H9 (cell line): ENCODE measurements around the gene ANAPC16. TPM values are rescaled to one million over a fixed set of nuclear protein-coding genes. Genes with fewer than 3 reads are reported as not detected.

Experiments used
- DNase-seq: peaks from one replicate; pipeline ENCODE4 v3.0.0-alpha.2; 2017
- H2AFZ ChIP-seq: one replicate; pipeline ENCODE4 v1.6.1; 2013; ENCODE audit warnings: mild to moderate bottlenecking, low read length, control low read depth, moderate library complexity
- H2AK5ac ChIP-seq: 2 replicates; pipeline ENCODE4 v1.6.1; 2013; ENCODE audit warnings: low read length, control low read depth, mixed read lengths; ENCODE audit not compliant: insufficient read length
- H2BK120ac ChIP-seq: one replicate; pipeline ENCODE4 v1.6.1; 2013; ENCODE audit warnings: low read depth, mild to moderate bottlenecking, low read length, control low read depth, inconsistent platforms; ENCODE audit not compliant: poor library complexity, severe bottlenecking
- H2BK12ac ChIP-seq: 2 replicates; pipeline ENCODE4 v1.6.1; 2013; ENCODE audit warnings: low read length, control low read depth, mixed read lengths, low read depth; ENCODE audit not compliant: insufficient read length
- H2BK15ac ChIP-seq: 2 replicates; pipeline ENCODE4 v1.6.1; 2013; ENCODE audit warnings: low read depth, low read length, control low read depth
- H2BK20ac ChIP-seq: one replicate; pipeline ENCODE4 v1.6.1; 2013; ENCODE audit warnings: low read depth, mild to moderate bottlenecking, low read length, control low read depth, inconsistent platforms; ENCODE audit not compliant: poor library complexity, severe bottlenecking
- H2BK5ac ChIP-seq: 2 replicates; pipeline ENCODE4 v1.6.1; 2013; ENCODE audit warnings: low read length, control low read depth, mixed read lengths; ENCODE audit not compliant: insufficient read length
- H3K14ac ChIP-seq: 2 replicates; pipeline ENCODE4 v1.6.1; 2013; ENCODE audit warnings: low read length, control low read depth; ENCODE audit not compliant: insufficient read depth
- H3K18ac ChIP-seq: 2 replicates; pipeline ENCODE4 v1.6.1; 2013; ENCODE audit warnings: low read depth, mild to moderate bottlenecking, mixed read lengths, low read length, control low read depth; ENCODE audit not compliant: insufficient read length
- H3K23ac ChIP-seq: 2 replicates; pipeline ENCODE4 v1.6.1; 2013; ENCODE audit warnings: low read length, control low read depth, mixed read lengths, low read depth; ENCODE audit not compliant: insufficient read length
- H3K23me2 ChIP-seq: 2 replicates; pipeline ENCODE4 v1.6.1; 2013; ENCODE audit warnings: low read depth, mild to moderate bottlenecking, mixed read lengths, low read length, control low read depth; ENCODE audit not compliant: insufficient read length, poor library complexity, severe bottlenecking
- H3K27ac ChIP-seq: 2 replicates; pipeline ENCODE4 v1.5.1; 2013; ENCODE audit warnings: low read length, control low read depth, mixed read lengths, low read depth; ENCODE audit not compliant: insufficient read length
- H3K27me3 ChIP-seq: 2 replicates; pipeline ENCODE4 v1.6.1; 2013; ENCODE audit warnings: low read length, control low read depth, inconsistent platforms; ENCODE audit not compliant: insufficient read depth
- H3K4ac ChIP-seq: 2 replicates; pipeline ENCODE4 v1.6.1; 2013; ENCODE audit warnings: low read depth, mild to moderate bottlenecking, control low read depth, inconsistent platforms, low read length, moderate library complexity
- H3K4me1 ChIP-seq: 2 replicates; pipeline ENCODE4 v1.6.1; 2013; ENCODE audit warnings: low read length, control low read depth, inconsistent platforms; ENCODE audit not compliant: insufficient read depth
- H3K4me2 ChIP-seq: 2 replicates; pipeline ENCODE4 v1.6.1; 2013; ENCODE audit warnings: low read length, control low read depth, mixed read lengths; ENCODE audit not compliant: insufficient read length, insufficient read depth
- H3K56ac ChIP-seq: 2 replicates; pipeline ENCODE4 v1.6.1; 2013; ENCODE audit warnings: low read depth, mild to moderate bottlenecking, mixed read lengths, low read length, control low read depth; ENCODE audit not compliant: insufficient read length
- H3K79me1 ChIP-seq: 2 replicates; pipeline ENCODE4 v1.6.1; 2013; ENCODE audit warnings: low read depth, mild to moderate bottlenecking, moderate library complexity, low read length, control low read depth, inconsistent platforms; ENCODE audit not compliant: insufficient read depth, poor library complexity, severe bottlenecking
- H3K79me2 ChIP-seq: 2 replicates; pipeline ENCODE4 v1.6.1; 2013; ENCODE audit warnings: low read length, control low read depth, inconsistent platforms; ENCODE audit not compliant: insufficient read depth
- H3K9ac ChIP-seq: 2 replicates; pipeline ENCODE4 v1.6.1; 2013; ENCODE audit warnings: low read length, control low read depth, mixed read lengths; ENCODE audit not compliant: insufficient read length; ENCODE audit errors: extremely low read depth
- H3K9me3 ChIP-seq: one replicate; pipeline ENCODE4 v1.6.1; 2013; ENCODE audit warnings: low read depth, low read length, inconsistent platforms; ENCODE audit not compliant: control insufficient read depth
- H3T11ph ChIP-seq: one replicate; pipeline ENCODE4 v1.6.1; 2013; ENCODE audit warnings: mild to moderate bottlenecking, low read length, control low read depth, inconsistent platforms
- H4K20me1 ChIP-seq: one replicate; pipeline ENCODE4 v1.6.1; 2013; ENCODE audit not compliant: control insufficient read depth, insufficient read length, insufficient read depth
- H4K5ac ChIP-seq: 2 replicates; pipeline ENCODE4 v1.6.1; 2013; ENCODE audit warnings: low read depth, mild to moderate bottlenecking, mixed read lengths, low read length, control low read depth; ENCODE audit not compliant: insufficient read length
- H4K8ac ChIP-seq: replicated peaks from 2 replicates; pipeline ENCODE4 v1.6.1; 2013; ENCODE audit warnings: low read length, control low read depth, mixed read lengths, low read depth; ENCODE audit not compliant: insufficient read length
- H4K91ac ChIP-seq: 2 replicates; pipeline ENCODE4 v1.6.1; 2013; ENCODE audit warnings: low read depth, mild to moderate bottlenecking, moderate library complexity, mixed read lengths, low read length, control low read depth; ENCODE audit not compliant: insufficient read length
- H3K27ac Mint-ChIP-seq, 3 experiments: 2 replicates in 2 of 3; 3 replicates in 1 of 3; pipeline ENCODE4 v1.8.0; 2020 to 2021; ENCODE audit warnings: mixed read lengths in 3 of 3, mild to moderate bottlenecking in 1 of 3, moderate library complexity in 1 of 3
- H3K27me3 Mint-ChIP-seq: 2 replicates; pipeline ENCODE4 v1.8.0; 2021; ENCODE audit warnings: low read depth, mild to moderate bottlenecking, moderate library complexity, mixed read lengths
- H3K36me3 Mint-ChIP-seq, 3 experiments: 2 replicates in 2 of 3; 3 replicates in 1 of 3; pipeline ENCODE4 v1.8.0; 2020 to 2021; ENCODE audit warnings: low read depth in 3 of 3, mixed read lengths in 3 of 3; ENCODE audit not compliant: insufficient read depth in 1 of 3
- H3K4me1 Mint-ChIP-seq, 2 experiments: 2 replicates each; pipeline ENCODE4 v1.8.0; 2020; ENCODE audit warnings: mixed read lengths in 2 of 2
- H3K4me3 Mint-ChIP-seq, 2 experiments: 2 replicates in 1 of 2; 3 replicates in 1 of 2; pipeline ENCODE4 v1.8.0; 2020 to 2021; ENCODE audit warnings: mild to moderate bottlenecking in 2 of 2, mixed read lengths in 2 of 2, moderate library complexity in 1 of 2
- H3K9me3 Mint-ChIP-seq, 2 experiments: 2 replicates in 1 of 2; 3 replicates in 1 of 2; pipeline ENCODE4 v1.8.0; 2020; ENCODE audit warnings: mild to moderate bottlenecking in 2 of 2, mixed read lengths in 2 of 2, moderate library complexity in 1 of 2
- CTCF ChIP-seq: fragments of 200-600 bp; sonication (generic); conservative IDR thresholded peaks from 3 replicates; pipeline ENCODE4 v1.8.0; 2021; ENCODE audit warnings: antibody characterized with exemption, mild to moderate bottlenecking
- WGBS: extraction: QIAGEN DNeasy Blood & Tissue Kit; methylation state at CpG from one replicate; pipeline ENCODE4 v1.1.7; 2013; ENCODE audit warnings: missing lambda C conversion rate, low lambda C conversion rate, mixed read lengths; ENCODE audit not compliant: insufficient read length; ENCODE audit errors: extremely low coverage; 5-methylcytosine and 5-hydroxymethylcytosine counted together
- total RNA-seq: library from RNA; stranded (reverse); gene quantifications from 2 replicates; pipeline ENCODE4 v1.2.1, GENCODE V29; 2021

The ANAPC16 gene
- total RNA-seq, 1 experiment from 2014 or later, result 66.6 TPM

GRCh38 chr10:72218325-72218724, 2.5 kb downstream of the ANAPC16 start:
- H3K4me1 Mint-ChIP-seq, result peaks cover 18 to 27% of the 10 kb centered on the region in 2 experiments
- no peak overlapping the region for H3K56ac ChIP-seq
- no peak overlapping the region for H3K9ac ChIP-seq
- no peaks in the 10 kb centered on the region for H3K27me3 ChIP-seq
- no peak overlapping the region for H4K91ac ChIP-seq
- H3K9me3 Mint-ChIP-seq, result no peaks in the 10 kb centered on the region; a peak in 1 of 5 replicates
- no peak overlapping the region; a peak in 1 of 5 replicates for H3K4me3 Mint-ChIP-seq
- peaks cover 6% of the 10 kb centered on the region for H3K79me1 ChIP-seq
- no peak for DNase-seq
- TF ChIP-seq CTCF, result no peak
- peaks cover 3 to 18% (median 10%) of the 10 kb centered on the region in 3 experiments; a peak in 6 of 7 replicates for H3K36me3 Mint-ChIP-seq
- H3T11ph ChIP-seq, result no peak overlapping the region
- H3K14ac ChIP-seq, result no peak overlapping the region
- no peak overlapping the region for H2AK5ac ChIP-seq
- no peak overlapping the region for H4K5ac ChIP-seq
- H4K20me1 ChIP-seq, result no peaks in the 10 kb centered on the region
- no peak overlapping the region for H3K4ac ChIP-seq
- peaks cover 5% of the 10 kb centered on the region for H3K23me2 ChIP-seq
- H3K23ac ChIP-seq, result no peak overlapping the region
- H3K27me3 Mint-ChIP-seq, result peaks cover 3% of the 10 kb centered on the region; the same call in 1 of the 2 replicates
- H3K79me2 ChIP-seq, result peaks cover 10% of the 10 kb centered on the region; the same call in 1 of the 2 replicates
- no peak overlapping the region for H2BK15ac ChIP-seq
- no peak overlapping the region for H3K18ac ChIP-seq
- H3K9me3 ChIP-seq, result no peaks in the 10 kb centered on the region
- no CpG with 5 or more reads among the region's 1 CpG for WGBS
- H2BK20ac ChIP-seq, result no peak overlapping the region
- no peak overlapping the region for H2BK12ac ChIP-seq
- 0 out of 7 replicates have a peak overlapping the region, but pooled peaks of 1 of the 3 experiments have one; percentile 80 for H3K27ac Mint-ChIP-seq
- H3K4me2 ChIP-seq, result no peak overlapping the region
- H2BK120ac ChIP-seq, result no peak overlapping the region
- H2BK5ac ChIP-seq, result no peak overlapping the region
- 0 out of 2 replicates have a peak, but pooled peaks cover 2% of the 10 kb centered on the region for H3K4me1 ChIP-seq
- H2AFZ ChIP-seq, result no peak overlapping the region
- no peak overlapping the region for H4K8ac ChIP-seq
- no peak overlapping the region for H3K27ac ChIP-seq
